ENCODE results near the gene FBXO24. TPM values are rescaled to one million over a fixed set of nuclear protein-coding genes. Genes with fewer than 3 reads are reported as not detected.

The FBXO24 gene
- total and polyA plus RNA-seq, 9 of the 15 experiments (the other 6 are each of a cell fraction or from before 2014, with no cell fraction given), result 0.17 to 0.95 (median 0.50) TPM

DNA sequence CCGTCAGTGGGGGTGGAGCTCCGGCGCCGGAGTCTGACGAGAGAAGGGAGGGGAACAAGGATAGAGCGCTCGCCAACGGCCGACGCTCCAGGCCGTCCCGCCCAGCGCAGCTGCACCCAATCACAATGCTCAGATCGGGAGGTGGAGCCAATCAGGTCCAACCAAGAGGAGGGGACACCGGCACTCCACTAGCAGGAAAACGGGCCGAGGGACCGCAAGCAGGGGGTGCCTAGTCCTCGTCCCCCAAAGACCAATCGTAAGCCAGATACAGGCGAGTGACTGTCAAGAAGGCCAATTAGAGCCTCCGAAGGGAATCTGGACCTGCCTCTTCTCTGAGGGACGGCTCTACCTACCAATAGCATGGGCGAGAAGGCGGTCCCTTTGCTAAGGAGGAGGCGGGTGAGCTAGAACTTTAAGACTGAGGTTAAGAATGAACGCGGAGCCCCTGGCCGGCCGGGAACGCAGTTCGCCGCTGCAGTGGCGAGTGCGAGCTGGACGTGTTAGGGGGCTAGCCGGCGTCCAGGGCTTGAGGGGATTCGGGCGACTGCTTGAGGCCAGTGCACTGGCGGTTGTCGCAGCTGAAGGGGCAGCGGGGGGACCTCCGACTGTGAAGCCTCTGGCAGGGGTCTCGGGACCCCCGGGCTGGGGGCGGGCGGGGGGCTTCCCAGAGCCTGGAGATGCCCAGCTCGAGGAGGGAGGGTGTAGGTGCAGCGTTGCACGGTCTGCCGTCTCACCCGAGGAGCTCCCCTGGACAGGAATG lies at the start of gene FBXO24 (continued):
- no peak for TF ChIP-seq MYC (IDR thresholded peaks at IDR 0.05; ENCODE audit: low read depth, low read length)
- no peak for TF ChIP-seq MYC (CRISPR knock-in tag; IDR thresholded peaks at IDR 0.05; ENCODE audit: borderline replicate concordance, low read depth)
- TF ChIP-seq, protein P1, sequence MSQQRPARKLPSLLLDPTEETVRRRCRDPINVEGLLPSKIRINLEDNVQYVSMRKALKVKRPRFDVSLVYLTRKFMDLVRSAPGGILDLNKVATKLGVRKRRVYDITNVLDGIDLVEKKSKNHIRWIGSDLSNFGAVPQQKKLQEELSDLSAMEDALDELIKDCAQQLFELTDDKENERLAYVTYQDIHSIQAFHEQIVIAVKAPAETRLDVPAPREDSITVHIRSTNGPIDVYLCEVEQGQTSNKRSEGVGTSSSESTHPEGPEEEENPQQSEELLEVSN (IDR thresholded peaks at IDR 0.05; ENCODE audit: borderline replicate concordance in 1 of 2, extremely low read depth in 1 of 2, insufficient read depth in 1 of 2, insufficient read length in 1 of 2, low read depth in 1 of 2, low read length in 1 of 2, poor library complexity in 1 of 2, severe bottlenecking in 1 of 2), result peak; percentile 37 to 58
- TF ChIP-seq ZFPM2 (CRISPR knock-in tag; IDR thresholded peaks at IDR 0.05), result no peak
- no peak for TF ChIP-seq KDM1A (IDR thresholded peaks at IDR 0.05)
- TF ChIP-seq CCAR2 (IDR thresholded peaks at IDR 0.05; ENCODE audit: low read depth, low read length), result no peak
- TF ChIP-seq, protein P2, sequence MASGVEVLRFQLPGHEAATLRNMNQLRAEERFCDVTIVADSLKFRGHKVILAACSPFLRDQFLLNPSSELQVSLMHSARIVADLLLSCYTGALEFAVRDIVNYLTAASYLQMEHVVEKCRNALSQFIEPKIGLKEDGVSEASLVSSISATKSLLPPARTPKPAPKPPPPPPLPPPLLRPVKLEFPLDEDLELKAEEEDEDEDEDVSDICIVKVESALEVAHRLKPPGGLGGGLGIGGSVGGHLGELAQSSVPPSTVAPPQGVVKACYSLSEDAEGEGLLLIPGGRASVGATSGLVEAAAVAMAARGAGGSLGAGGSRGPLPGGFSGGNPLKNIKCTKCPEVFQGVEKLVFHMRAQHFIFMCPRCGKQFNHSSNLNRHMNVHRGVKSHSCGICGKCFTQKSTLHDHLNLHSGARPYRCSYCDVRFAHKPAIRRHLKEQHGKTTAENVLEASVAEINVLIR (CRISPR knock-in tag; IDR thresholded peaks at IDR 0.05), result peak; percentile 56
- TF ChIP-seq SIX5 (IDR thresholded peaks at IDR 0.05; ENCODE audit: borderline replicate concordance in 1 of 2, insufficient read depth in 1 of 2, low read depth in 1 of 2, low read length in 2 of 2), result no peak
- TF ChIP-seq EGR1 (conservative IDR thresholded peaks at IDR 0.05), result no peak; the same call in 1 of the 2 replicates
- TF ChIP-seq, protein P3, sequence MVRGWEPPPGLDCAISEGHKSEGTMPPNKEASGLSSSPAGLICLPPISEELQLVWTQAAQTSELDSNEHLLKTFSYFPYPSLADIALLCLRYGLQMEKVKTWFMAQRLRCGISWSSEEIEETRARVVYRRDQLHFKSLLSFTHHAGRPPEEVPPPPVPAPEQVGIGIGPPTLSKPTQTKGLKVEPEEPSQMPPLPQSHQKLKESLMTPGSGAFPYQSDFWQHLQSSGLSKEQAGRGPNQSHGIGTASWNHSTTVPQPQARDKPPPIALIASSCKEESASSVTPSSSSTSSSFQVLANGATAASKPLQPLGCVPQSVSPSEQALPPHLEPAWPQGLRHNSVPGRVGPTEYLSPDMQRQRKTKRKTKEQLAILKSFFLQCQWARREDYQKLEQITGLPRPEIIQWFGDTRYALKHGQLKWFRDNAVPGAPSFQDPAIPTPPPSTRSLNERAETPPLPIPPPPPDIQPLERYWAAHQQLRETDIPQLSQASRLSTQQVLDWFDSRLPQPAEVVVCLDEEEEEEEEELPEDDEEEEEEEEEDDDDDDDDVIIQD (CRISPR knock-in tag; IDR thresholded peaks at IDR 0.05), result no peak
- TF ChIP-seq, protein P4, sequence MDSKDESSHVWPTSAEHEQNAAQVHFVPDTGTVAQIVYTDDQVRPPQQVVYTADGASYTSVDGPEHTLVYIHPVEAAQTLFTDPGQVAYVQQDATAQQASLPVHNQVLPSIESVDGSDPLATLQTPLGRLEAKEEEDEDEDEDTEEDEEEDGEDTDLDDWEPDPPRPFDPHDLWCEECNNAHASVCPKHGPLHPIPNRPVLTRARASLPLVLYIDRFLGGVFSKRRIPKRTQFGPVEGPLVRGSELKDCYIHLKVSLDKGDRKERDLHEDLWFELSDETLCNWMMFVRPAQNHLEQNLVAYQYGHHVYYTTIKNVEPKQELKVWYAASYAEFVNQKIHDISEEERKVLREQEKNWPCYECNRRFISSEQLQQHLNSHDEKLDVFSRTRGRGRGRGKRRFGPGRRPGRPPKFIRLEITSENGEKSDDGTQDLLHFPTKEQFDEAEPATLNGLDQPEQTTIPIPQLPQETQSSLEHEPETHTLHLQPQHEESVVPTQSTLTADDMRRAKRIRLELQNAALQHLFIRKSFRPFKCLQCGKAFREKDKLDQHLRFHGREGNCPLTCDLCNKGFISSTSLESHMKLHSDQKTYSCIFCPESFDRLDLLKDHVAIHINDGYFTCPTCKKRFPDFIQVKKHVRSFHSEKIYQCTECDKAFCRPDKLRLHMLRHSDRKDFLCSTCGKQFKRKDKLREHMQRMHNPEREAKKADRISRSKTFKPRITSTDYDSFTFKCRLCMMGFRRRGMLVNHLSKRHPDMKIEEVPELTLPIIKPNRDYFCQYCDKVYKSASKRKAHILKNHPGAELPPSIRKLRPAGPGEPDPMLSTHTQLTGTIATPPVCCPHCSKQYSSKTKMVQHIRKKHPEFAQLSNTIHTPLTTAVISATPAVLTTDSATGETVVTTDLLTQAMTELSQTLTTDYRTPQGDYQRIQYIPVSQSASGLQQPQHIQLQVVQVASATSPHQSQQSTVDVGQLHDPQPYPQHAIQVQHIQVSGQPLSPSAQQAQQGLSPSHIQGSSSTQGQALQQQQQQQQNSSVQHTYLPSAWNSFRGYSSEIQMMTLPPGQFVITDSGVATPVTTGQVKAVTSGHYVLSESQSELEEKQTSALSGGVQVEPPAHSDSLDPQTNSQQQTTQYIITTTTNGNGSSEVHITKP (IDR thresholded peaks at IDR 0.05; ENCODE audit: partially characterized antibody), result peak; percentile 99
- no peak; the same call in none of the 2 replicates for TF ChIP-seq POLR2A (conservative IDR thresholded peaks at IDR 0.05)
- no peak for TF ChIP-seq ZNF184 (CRISPR knock-in tag; IDR thresholded peaks at IDR 0.05)
- no peak for TF ChIP-seq KDM4B (IDR thresholded peaks at IDR 0.05; ENCODE audit: borderline replicate concordance in 2 of 2, low read depth in 1 of 2)
- no peak for TF ChIP-seq ZC3H8 (IDR thresholded peaks at IDR 0.05)
- no peak for TF ChIP-seq FOXA1 (IDR thresholded peaks at IDR 0.05; ENCODE audit: borderline replicate concordance)
- TF ChIP-seq BMI1 (IDR thresholded peaks at IDR 0.05; ENCODE audit: low read length), result no peak
- TF ChIP-seq ZNF699 (CRISPR knock-in tag; IDR thresholded peaks at IDR 0.05; ENCODE audit: insufficient replicate concordance), result no peak
- TF ChIP-seq ZNF175 (CRISPR knock-in tag; IDR thresholded peaks at IDR 0.05; ENCODE audit: low read depth), result no peak
- no peak for TF ChIP-seq TARDBP (IDR thresholded peaks at IDR 0.05)
- TF ChIP-seq ZC3H11A (IDR thresholded peaks at IDR 0.05; ENCODE audit: low read depth, low read length), result no peak
- TF ChIP-seq ZZZ3 (IDR thresholded peaks at IDR 0.05), result no peak
